CD4-positive, alpha-beta T cell treated with Interleukin-17A for 4 hours (primary cell): Measurements from ENCODE around the gene TNMD.
A peak's percentile ranks its signal among the peaks of the same experiment; 100 is the strongest.
"Not testable (repeated sequence)": the region's sequence is repeated elsewhere in the genome, so short reads cannot be mapped to it uniquely, and the experiment has no call there.

Source experiments
- DNase-seq: peaks from one replicate; pipeline ENCODE4 v3.0.0-alpha.2; 2020; ENCODE audit warnings: mixed read lengths

The TNMD gene

GRCh38 chrX:100584611-100585010 lies at the start of gene TNMD:
TNMD (plus strand) TSS chrX:100584936; CDS start chrX:100585019, 83 bp downstream.
- no peak for DNase-seq

GRCh38 chrX:100565534-100565933 lies 19.2 kb upstream of the TNMD start:
- not testable (repeated sequence) for DNase-seq

DNA sequence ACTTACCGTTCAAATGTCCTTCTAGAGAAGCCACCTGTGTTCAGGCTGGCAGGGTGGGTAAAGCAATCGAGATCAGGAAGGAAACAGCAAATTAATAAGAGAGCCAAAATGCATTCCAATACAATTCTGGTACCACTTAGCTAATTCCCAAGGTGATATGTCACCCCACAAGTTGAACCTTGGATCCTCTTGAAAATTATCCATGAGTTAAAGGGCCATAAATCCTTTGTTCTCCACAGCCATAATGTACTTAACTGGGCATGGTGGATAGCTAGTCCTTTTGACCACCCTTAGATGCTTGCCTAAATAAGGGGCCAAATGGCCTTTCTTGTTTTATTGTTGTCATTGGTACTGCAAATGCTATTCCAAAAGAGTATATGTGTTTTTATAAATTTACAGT lies 2.0 kb downstream of the TNMD start:
- no peak for DNase-seq

DNA sequence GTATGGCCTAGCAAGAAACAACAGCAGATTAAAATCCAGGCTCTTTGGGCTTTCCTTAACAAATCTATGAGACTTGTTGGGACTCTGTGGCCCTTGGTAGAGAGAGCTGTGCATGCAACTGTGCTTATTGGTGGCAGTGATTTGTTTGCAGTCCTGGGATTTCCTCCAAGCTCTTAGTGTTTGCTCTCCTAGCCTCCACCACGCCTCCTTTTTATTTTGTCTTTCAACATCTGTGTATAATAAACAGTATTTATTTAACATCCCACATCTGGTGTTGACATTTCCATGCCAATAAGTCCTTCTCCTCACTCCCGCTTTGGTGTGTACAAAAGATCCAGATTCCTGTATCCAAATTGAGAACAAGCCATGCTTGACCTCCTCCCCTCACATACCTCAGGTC lies 3.1 kb downstream of the TNMD start:
- DNase-seq = no peak

DNA sequence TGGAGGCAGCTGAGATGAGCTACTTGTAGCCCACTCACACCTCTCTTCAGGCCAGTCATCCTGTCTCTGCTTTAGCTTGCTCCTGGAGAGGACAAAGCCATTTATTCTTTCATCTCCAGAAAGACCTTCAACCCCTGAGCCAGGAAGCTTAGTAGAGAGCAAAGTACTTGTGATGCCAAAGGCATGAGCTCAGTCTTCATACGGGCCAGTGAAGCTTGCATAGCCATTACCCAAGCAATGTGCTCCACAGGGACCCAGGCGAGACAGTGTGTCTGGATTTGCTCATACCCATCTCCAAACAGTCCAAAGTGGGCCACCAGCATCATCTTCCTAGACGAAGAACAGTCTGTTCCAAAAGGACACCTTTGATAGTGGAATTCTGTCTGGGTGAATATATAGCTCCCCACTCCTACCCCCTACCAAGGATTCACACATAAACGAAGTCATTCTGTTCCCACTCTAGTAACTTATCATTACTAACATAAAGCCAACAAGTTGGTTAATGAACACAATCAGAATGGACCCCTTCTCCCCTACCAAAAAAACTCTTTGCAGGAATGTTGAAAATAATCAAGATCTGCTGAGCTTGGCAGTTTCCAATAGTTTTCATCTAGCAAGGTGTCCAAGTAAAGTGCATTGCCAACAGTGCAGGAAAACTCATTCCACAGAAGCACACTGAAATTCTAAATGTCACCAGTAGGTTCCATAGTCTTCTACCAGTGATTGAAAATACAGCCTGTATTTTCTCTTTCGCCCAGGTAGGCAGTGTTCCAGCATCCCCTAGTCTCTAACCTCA lies 6.7 kb downstream of the TNMD start:
- DNase-seq = no peak

GRCh38 chrX:100593126-100593525 lies 8.4 kb downstream of the TNMD start:
- no peak for DNase-seq

DNA sequence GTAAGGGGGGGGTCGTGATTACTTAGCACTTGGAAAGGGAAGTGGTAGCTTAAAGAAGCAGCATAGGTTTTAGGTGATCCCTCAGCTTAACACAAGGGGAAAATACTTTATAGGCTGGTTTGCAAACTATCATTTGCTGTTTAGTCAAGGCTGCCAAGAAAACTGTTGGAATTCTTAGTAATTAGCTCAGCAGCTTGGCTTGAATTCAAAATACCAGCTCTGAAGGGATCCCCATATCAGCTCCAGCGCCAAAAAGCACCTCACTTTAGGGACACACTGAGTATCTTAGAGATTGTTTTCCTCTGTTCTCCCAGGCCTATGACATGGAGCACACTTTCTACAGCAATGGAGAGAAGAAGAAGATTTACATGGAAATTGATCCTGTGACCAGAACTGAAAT lies 8.8 kb downstream of the TNMD start:
- no peak for DNase-seq

DNA sequence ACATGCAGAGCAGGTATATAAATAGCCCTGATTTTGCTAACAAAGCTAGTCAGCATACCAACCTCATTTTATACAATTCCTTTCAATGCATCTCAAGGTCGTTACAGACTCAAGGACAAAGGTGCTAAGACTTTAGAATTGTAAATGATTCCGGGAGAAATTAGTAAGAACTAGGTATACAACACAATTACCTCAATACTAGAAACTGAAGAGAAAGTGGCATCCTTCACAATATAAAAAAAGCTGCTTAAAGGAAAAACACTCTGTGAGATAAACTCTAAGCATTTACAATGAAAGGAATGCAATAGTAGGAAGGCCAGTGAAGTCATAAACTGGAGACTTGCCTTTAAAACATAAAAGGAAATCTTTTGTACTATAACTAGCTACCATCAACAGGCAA lies 11.9 kb downstream of the TNMD start:
- DNase-seq = no peak

DNA sequence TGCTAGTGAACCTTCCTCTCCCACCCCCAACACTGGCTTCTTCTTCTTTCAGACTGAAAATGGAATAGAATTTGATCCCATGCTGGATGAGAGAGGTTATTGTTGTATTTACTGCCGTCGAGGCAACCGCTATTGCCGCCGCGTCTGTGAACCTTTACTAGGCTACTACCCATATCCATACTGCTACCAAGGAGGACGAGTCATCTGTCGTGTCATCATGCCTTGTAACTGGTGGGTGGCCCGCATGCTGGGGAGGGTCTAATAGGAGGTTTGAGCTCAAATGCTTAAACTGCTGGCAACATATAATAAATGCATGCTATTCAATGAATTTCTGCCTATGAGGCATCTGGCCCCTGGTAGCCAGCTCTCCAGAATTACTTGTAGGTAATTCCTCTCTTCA lies 14.7 kb downstream of the TNMD start:
- no peak for DNase-seq

GRCh38 chrX:100600340-100600739 lies 15.6 kb downstream of the TNMD start:
- no peak for DNase-seq

GRCh38 chrX:100600758-100601157 lies 16.0 kb downstream of the TNMD start:
- no peak for DNase-seq

- no peak for DNase-seq
Observed at GRCh38 chrX:100606753-100607152, 22.0 kb downstream of the TNMD start.

- DNase-seq = no peak
Observed at GRCh38 chrX:100609591-100609990, 24.9 kb downstream of the TNMD start.

DNA sequence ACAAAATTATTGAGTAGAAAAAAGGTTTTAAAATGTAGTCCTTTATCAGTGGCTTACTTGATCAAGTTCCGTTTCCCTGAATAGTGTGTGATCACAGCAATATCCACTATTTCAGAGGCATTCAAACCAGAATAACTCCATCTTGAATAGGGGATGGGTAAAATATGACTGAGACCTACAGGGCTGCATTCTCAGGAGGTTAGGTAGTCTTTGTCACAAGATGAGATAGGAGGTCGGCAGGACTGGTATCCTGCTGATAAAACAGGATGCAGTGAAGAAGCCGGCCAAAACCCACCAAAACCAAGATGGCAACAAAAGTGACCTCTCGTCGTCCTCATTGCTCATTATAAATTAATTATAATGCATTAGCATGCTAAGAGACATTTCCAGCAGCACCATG lies 27.2 kb downstream of the TNMD start:
- DNase-seq = no peak

- DNase-seq = no peak
Observed at GRCh38 chrX:100615005-100615404, 30.3 kb downstream of the TNMD start.

- no peak for DNase-seq
Observed at GRCh38 chrX:100623001-100623400, 38.3 kb downstream of the TNMD start.

DNA sequence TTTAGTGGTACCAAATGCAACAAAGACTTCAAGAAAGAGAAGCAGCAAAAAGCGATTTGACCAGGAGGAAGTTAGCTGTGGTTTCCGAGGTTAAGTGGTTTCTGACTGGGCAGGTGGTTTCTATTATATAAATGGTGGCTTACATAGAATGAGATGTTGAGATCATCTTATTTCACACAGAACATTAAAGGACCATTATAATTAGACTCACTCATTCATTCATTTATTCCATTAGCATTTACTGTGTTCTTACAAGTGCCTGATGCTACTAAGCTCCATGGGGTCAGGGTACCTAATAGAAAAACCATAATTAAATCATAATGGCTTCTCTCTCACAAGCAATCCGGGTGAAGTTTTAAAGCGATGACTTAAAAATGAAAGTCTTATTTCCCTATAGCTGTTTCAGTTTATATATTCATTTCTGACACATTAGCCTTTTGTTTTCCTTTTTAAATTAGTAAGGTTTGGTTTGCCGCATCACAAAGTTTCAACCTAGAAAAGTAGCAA lies 41.3 kb downstream of the TNMD start:
- no peak for DNase-seq

DNA sequence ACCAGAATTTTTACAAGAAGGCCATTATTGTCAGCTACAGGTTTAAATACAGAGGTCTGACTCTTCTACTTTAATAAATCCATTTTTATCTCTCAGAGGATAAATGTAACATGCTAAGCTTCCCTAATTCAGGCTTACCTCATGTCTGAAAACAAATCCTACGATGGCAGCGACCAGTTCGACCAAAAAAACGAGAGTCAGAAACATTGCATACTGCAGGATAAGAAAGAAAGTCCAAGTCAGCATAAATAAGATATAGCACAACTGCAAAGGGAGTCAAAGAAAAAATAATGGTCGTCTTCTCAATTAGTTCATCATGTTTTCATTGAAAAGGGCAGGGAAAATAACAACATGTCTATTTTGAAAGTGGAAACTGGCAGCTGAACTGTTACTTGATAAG lies 50.3 kb downstream of the TNMD start:
- no peak for DNase-seq

DNA sequence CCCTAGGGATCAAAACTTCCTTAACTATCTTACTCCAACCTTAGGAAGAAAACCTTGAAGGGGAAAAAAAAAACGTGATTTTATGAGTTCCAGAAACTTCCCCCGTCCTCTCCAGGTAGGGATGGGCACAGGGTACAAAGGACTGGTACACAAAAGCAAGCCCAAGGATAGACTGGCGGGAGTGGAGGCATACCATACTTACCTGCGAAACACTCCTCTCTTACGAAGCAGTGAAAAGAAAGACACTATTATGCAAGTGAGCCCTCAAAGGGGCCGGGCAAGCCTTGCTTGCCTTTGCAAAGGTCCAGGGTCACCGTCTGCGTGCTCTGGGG lies 51.2 kb downstream of the TNMD start:
- DNase-seq = no peak

DNA sequence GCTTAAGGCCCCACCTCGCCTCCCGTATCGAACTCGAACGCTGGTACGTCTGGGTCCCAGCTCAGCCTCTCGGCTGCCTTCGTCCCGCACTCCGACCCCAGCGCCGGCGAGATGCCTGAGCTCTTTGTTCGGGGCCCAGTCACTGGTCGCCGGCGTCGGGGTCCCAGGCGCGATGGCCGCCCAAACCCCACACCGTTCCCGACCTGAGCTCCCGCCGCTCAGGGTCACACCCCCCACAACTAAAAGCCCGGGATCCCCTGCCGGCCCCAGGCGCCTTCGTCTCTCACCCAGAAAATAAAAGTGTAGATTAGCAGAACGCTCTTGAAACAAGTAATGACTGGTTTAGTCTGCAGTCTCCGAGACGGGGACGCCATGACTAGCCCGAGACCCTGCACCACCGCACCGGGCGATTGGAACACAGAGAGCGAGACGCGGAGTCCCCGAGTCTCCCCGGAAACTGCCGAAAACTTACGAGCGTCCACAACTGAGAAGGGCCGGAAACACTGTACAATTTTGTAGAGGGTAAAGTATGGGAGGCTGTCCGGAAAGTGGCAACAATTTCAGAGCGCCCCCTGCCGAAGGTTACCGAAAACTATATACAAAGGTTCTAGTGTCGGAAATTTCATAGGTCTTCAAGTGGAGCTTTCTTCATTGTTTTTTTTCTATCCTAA lies 51.7 kb downstream of the TNMD start, which contains the start of gene TSPAN6:
TSPAN6 (minus strand) TSS at position 486 of the 671 bp plus-strand sequence; CDS start at position 374, 112 bp downstream.
- DNase-seq = peak; percentile 84

- no peak for DNase-seq
Observed at GRCh38 chrX:100642290-100642689, 57.6 kb downstream of the TNMD start.

DNA sequence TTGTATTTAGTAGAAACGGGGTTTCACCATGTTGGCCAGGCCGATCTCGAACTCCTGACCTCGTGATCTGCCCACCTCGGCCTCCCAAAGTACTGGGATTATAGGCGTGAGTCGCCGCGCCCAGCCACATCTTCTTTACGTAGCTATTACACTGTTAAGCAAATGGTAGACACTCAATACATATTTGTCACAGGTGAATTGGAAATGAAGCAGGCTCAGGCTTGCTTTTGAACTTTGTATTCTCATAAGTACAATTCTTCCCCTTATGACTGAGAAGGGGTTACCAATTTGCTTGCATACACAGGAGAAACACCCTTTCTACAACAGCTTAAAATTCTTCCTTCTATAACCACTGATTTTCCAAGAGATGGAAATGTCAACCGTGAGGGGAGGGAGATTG lies 58.5 kb downstream of the TNMD start:
- no peak for DNase-seq

- no peak for DNase-seq
Observed at GRCh38 chrX:100643956-100644860, 59.5 kb downstream of the TNMD start, which contains the start of gene SRPX2. SRPX2 (plus strand) TSS chrX:100644199; CDS start chrX:100646323, 2,124 bp downstream.
